DND-41 (cell line): ENCODE data around the gene GAD1.

ENCODE experiments used
- ATAC-seq: fragments of 200-7000 bp; cut with Tn5 transposase; 3 replicates; pipeline ENCODE4 v1.9.1; 2021; ENCODE audit warnings: low read depth; ENCODE audit not compliant: insufficient read depth
- DNase-seq: peaks from one replicate; pipeline ENCODE4 v3.0.0-alpha.2; 2020
- H2AFZ ChIP-seq: 2 replicates; pipeline ENCODE4 v1.6.0; 2012; ENCODE audit warnings: low read depth, low read length
- H3K27ac ChIP-seq: 2 replicates; pipeline ENCODE4 v1.5.1; 2012; ENCODE audit warnings: low read length, inconsistent platforms
- H3K27me3 ChIP-seq: fragments of 200-600 bp; sonication (generic); 2 replicates; pipeline ENCODE4 v1.6.0; 2012; ENCODE audit warnings: low read length, mild to moderate bottlenecking, inconsistent platforms; ENCODE audit not compliant: insufficient read depth, poor library complexity
- H3K36me3 ChIP-seq: 2 replicates; pipeline ENCODE4 v1.5.1; 2012; ENCODE audit warnings: low read length, inconsistent platforms; ENCODE audit not compliant: insufficient read depth
- H3K4me1 ChIP-seq: 2 replicates; pipeline ENCODE4 v1.5.1; 2012; ENCODE audit warnings: mild to moderate bottlenecking, low read length; ENCODE audit not compliant: insufficient read depth
- H3K4me2 ChIP-seq: 2 replicates; pipeline ENCODE4 v1.6.0; 2012; ENCODE audit warnings: mild to moderate bottlenecking, moderate library complexity, low read length, inconsistent platforms; ENCODE audit not compliant: insufficient read depth
- H3K4me3 ChIP-seq, 2 experiments: fragments of 200-600 bp in 1 of 2; shearing (Covaris generic) in 1 of 2; 2 replicates each; pipeline ENCODE4 v1.5.1; 2012 to 2016; ENCODE audit warnings: inconsistent platforms in 2 of 2, low read length in 2 of 2, mild to moderate bottlenecking in 2 of 2, low read depth in 1 of 2, moderate library complexity in 1 of 2
- H3K79me2 ChIP-seq: 2 replicates; pipeline ENCODE4 v1.6.0; 2012; ENCODE audit warnings: low read length, inconsistent platforms; ENCODE audit not compliant: insufficient read depth
- H3K9ac ChIP-seq: 2 replicates; pipeline ENCODE4 v1.6.0; 2012; ENCODE audit warnings: low read depth, mild to moderate bottlenecking, inconsistent platforms, low read length, moderate library complexity
- H3K9me3 ChIP-seq: 2 replicates; pipeline ENCODE4 v1.5.1; 2012; ENCODE audit warnings: low read length, moderate library complexity, mild to moderate bottlenecking, inconsistent platforms; ENCODE audit not compliant: insufficient read depth, severe bottlenecking
- H4K20me1 ChIP-seq: 2 replicates; pipeline ENCODE4 v1.6.0; 2012; ENCODE audit warnings: low read length; ENCODE audit not compliant: insufficient read depth
- EZH2 ChIP-seq: IDR thresholded peaks from 3 replicates; pipeline ENCODE4 v1.6.1; 2012; ENCODE audit warnings: borderline replicate concordance, low read depth, mild to moderate bottlenecking, moderate library complexity, low read length, inconsistent platforms; ENCODE audit not compliant: severe bottlenecking
- TF ChIP-seq, protein P1 (sequence below): IDR thresholded peaks from 2 replicates; pipeline ENCODE4 v1.5.1; 2012; ENCODE audit warnings: borderline replicate concordance, low read length, moderate library complexity, mild to moderate bottlenecking; ENCODE audit not compliant: poor library complexity, severe bottlenecking; ENCODE audit errors: extremely low read depth

The GAD1 gene

DNA sequence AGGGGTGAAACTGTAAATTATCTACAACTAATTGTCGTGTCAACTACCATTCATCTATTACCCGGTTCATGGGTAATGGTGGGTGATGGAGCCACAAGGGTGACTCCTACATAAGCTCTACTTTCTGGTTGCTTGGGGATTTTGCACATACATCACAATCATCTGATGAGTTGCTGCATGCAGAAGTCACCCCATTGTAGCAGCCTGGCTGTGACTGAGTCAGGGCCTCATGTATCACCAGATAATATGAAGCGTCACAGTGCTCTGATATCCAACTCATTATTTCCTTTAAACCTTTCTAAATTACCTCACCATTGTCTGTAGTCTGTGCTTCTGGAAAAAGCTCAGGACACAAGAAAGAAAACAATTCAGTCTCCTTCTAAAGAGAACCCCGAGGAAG lies 79.9 kb downstream of the GAD1 start:
- H3K27ac ChIP-seq = no peak overlapping the region
- H4K20me1 ChIP-seq = no peaks in the 10 kb centered on the region
- no peak for DNase-seq
- no peak overlapping the region for H3K4me2 ChIP-seq
- H3K27me3 ChIP-seq = peaks cover 6% of the 10 kb centered on the region
- no peaks in the 10 kb centered on the region for H3K9me3 ChIP-seq
- no peak overlapping the region for H3K4me3 ChIP-seq
- H3K79me2 ChIP-seq = no peaks in the 10 kb centered on the region
- H3K9ac ChIP-seq = no peak overlapping the region
- ATAC-seq = no peak
- no peaks in the 10 kb centered on the region for H3K36me3 ChIP-seq
- TF ChIP-seq EZH2 = no peak
- TF ChIP-seq, protein P1, sequence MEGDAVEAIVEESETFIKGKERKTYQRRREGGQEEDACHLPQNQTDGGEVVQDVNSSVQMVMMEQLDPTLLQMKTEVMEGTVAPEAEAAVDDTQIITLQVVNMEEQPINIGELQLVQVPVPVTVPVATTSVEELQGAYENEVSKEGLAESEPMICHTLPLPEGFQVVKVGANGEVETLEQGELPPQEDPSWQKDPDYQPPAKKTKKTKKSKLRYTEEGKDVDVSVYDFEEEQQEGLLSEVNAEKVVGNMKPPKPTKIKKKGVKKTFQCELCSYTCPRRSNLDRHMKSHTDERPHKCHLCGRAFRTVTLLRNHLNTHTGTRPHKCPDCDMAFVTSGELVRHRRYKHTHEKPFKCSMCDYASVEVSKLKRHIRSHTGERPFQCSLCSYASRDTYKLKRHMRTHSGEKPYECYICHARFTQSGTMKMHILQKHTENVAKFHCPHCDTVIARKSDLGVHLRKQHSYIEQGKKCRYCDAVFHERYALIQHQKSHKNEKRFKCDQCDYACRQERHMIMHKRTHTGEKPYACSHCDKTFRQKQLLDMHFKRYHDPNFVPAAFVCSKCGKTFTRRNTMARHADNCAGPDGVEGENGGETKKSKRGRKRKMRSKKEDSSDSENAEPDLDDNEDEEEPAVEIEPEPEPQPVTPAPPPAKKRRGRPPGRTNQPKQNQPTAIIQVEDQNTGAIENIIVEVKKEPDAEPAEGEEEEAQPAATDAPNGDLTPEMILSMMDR = no peak
- no peaks in the 10 kb centered on the region for H3K4me1 ChIP-seq
- H2AFZ ChIP-seq = no peak overlapping the region

DNA sequence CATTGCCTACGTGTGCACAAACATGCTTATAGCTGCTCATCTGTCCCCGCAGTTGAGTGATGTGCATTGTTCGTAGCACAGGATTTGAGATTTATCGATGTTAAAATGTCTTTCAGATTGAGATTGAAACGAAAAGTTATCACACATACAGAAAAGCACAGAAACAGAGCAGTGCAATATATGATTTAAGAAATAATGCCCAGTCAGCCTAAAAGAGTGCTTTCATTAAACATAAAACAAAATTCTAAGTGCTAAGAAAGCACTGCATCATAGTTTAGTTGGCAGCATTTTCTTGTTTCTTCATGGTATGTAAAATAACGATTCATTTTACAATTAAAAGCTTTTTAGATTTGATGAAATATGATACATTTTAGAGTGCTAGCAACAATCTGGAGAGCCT lies 80.4 kb downstream of the GAD1 start:
- no peak for TF ChIP-seq EZH2
- TF ChIP-seq, protein P1 = no peak
- peaks cover 6% of the 10 kb centered on the region for H3K27me3 ChIP-seq
- H3K79me2 ChIP-seq = no peaks in the 10 kb centered on the region
- no peaks in the 10 kb centered on the region for H3K36me3 ChIP-seq
- no peak for DNase-seq
- H3K4me3 ChIP-seq = no peak overlapping the region
- ATAC-seq = no peak
- no peak overlapping the region for H3K4me2 ChIP-seq
- no peaks in the 10 kb centered on the region for H3K4me1 ChIP-seq
- H2AFZ ChIP-seq = no peak overlapping the region
- H3K9ac ChIP-seq = no peak overlapping the region
- no peaks in the 10 kb centered on the region for H3K9me3 ChIP-seq
- no peak overlapping the region for H3K27ac ChIP-seq
- H4K20me1 ChIP-seq = no peaks in the 10 kb centered on the region

DNA sequence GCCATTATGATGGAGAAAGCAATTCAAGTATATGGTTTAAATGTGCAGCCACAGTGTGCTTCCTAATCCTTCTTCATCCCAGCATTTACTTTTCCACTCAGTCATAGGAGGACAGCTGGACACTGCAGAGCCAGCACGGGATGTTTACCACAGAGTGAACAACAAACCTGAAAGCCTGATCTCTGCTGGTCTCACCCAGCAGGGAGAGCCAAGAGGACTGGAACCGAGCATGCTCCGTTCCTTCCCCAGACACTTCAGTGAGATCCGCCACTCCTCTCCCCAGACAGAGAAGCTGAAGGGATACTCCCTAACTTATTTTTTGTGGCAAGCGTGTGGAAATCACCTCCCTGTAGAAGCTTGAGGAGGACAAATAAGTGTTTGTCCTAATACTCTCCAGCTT lies 89.2 kb downstream of the GAD1 start:
- ATAC-seq = no peak

More for the DNA sequence above, 89.2 kb downstream of the GAD1 start:
- DNase-seq = no peak
- Histone ChIP-seq H3K36me3 (no peaks in the 10 kb centered on the region), H4K20me1 (no peaks in the 10 kb centered on the region), H3K4me2 (no peak overlapping the region), H3K27me3 (no peaks in the 10 kb centered on the region), H2AFZ (no peak overlapping the region), H3K9me3 (peaks cover 4% of the 10 kb centered on the region), H3K4me3 (no peak overlapping the region), H3K27ac (no peak overlapping the region), H3K79me2 (no peaks in the 10 kb centered on the region), H3K9ac (no peak overlapping the region), H3K4me1 (no peaks in the 10 kb centered on the region)
- TF ChIP-seq EZH2 = no peak
- TF ChIP-seq, protein P1 = no peak
